Measurements from ENCODE around the gene CLEC4F.

DNA sequence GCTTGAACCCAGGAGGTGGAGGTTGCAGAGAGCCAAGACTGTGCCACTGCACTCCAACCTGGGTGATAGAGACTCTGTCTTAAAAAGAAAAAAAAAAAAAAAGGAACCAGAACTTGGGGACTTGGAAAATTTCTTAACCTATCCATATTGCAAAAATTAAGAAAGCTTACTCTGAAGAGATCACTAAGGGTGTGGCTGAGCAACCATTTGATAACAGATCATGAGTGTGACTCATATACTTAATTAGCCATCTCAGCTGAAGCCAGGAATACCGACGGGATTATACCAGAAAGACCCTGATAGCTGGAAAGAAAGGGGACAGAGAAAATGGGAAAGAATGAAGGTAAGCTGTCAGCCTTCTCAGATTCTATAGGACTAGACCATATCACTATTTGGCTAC lies 45.3 kb downstream of the CLEC4F start:
- TF ChIP-seq, protein P1, sequence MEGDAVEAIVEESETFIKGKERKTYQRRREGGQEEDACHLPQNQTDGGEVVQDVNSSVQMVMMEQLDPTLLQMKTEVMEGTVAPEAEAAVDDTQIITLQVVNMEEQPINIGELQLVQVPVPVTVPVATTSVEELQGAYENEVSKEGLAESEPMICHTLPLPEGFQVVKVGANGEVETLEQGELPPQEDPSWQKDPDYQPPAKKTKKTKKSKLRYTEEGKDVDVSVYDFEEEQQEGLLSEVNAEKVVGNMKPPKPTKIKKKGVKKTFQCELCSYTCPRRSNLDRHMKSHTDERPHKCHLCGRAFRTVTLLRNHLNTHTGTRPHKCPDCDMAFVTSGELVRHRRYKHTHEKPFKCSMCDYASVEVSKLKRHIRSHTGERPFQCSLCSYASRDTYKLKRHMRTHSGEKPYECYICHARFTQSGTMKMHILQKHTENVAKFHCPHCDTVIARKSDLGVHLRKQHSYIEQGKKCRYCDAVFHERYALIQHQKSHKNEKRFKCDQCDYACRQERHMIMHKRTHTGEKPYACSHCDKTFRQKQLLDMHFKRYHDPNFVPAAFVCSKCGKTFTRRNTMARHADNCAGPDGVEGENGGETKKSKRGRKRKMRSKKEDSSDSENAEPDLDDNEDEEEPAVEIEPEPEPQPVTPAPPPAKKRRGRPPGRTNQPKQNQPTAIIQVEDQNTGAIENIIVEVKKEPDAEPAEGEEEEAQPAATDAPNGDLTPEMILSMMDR (IDR thresholded peaks at IDR 0.05; ENCODE audit: extremely low read depth in 1 of 2, insufficient read depth in 1 of 2, low read depth in 1 of 2, low read length in 2 of 2) = no peak
- TF ChIP-seq POLR2A (IDR thresholded peaks at IDR 0.05; ENCODE audit: low read depth, low read length) (no peak), POLR2AphosphoS5 (IDR thresholded peaks at IDR 0.05; ENCODE audit: insufficient read depth, low read depth, low read length) (no peak), EZH2 (IDR thresholded peaks at IDR 0.05; ENCODE audit: borderline replicate concordance, low read depth, low read length, severe bottlenecking) (no peak)
- TF ChIP-seq, protein P2, sequence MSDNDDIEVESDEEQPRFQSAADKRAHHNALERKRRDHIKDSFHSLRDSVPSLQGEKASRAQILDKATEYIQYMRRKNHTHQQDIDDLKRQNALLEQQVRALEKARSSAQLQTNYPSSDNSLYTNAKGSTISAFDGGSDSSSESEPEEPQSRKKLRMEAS (IDR thresholded peaks at IDR 0.05; ENCODE audit: insufficient read depth, insufficient read length) = no peak
